Vagina (tissue), 2 donors: ENCODE measurements around the gene ANKRD44.

Experiments used
- POLR2AphosphoS5 ChIP-seq, 2 donors: sonication (generic); formaldehyde crosslinking; IDR thresholded peaks; one replicate each; pipeline ENCODE4 v1.9.0; 2017; ENCODE audit warnings: antibody characterized with exemption in 2 of 2, mild to moderate bottlenecking in 2 of 2, low read depth in 1 of 2; ENCODE audit not compliant: insufficient read depth in 1 of 2
- TF ChIP-seq, protein P1 (sequence below), 3 experiments: fragments of 450-650 bp in 2 of 3; fragments of 200-600 bp in 1 of 3; sonication (generic) in 1 of 3; IDR thresholded peaks; one replicate each; pipeline ENCODE4 v1.5.1; 2017 to 2019; ENCODE audit warnings: antibody characterized with exemption in 3 of 3, mild to moderate bottlenecking in 2 of 3, moderate library complexity in 2 of 3

DNA sequence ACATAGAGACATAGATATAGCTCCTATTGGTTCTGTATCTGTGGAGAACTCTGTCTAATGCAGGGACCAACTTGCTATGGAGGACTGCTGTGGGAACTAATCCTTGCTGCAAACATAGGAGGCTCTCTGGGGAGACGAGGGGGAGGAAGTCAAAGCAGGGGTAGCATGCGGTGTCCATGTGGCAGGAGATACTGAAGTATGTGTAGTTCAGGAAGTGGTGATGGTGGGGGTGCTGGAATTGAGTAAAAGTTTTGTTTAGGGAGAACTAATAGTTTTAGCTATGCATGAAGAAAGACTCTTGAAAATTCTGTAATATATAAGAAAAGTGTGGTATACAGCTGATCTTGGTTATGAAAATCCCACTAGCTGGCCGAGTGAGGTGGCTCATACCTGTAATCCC is 62.0 kb downstream of the ANKRD44 start:
- TF ChIP-seq, protein P1, sequence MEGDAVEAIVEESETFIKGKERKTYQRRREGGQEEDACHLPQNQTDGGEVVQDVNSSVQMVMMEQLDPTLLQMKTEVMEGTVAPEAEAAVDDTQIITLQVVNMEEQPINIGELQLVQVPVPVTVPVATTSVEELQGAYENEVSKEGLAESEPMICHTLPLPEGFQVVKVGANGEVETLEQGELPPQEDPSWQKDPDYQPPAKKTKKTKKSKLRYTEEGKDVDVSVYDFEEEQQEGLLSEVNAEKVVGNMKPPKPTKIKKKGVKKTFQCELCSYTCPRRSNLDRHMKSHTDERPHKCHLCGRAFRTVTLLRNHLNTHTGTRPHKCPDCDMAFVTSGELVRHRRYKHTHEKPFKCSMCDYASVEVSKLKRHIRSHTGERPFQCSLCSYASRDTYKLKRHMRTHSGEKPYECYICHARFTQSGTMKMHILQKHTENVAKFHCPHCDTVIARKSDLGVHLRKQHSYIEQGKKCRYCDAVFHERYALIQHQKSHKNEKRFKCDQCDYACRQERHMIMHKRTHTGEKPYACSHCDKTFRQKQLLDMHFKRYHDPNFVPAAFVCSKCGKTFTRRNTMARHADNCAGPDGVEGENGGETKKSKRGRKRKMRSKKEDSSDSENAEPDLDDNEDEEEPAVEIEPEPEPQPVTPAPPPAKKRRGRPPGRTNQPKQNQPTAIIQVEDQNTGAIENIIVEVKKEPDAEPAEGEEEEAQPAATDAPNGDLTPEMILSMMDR (IDR thresholded peaks at IDR 0.05) = no peak
- TF ChIP-seq POLR2AphosphoS5 (IDR thresholded peaks at IDR 0.05; ENCODE audit: insufficient read depth in 1 of 2, low read depth in 1 of 2) = no peak
